ENCODE results near the gene KANSL1L. TPM values are rescaled to one million over a fixed set of nuclear protein-coding genes. Genes with fewer than 3 reads are reported as not detected.

The KANSL1L gene
- total RNA-seq, 1 experiment from 2014 or later: 5.7 TPM

- Histone ChIP-seq H3K4me3 (ENCODE audit: low read depth, low read length) (no peak overlapping the region), H3K9me3 (peaks cover 4% of the 10 kb centered on the region), H3K36me3 (ENCODE audit: control insufficient read depth, insufficient read depth, low read length) (no peaks in the 10 kb centered on the region), H3K27me3 (replicated peaks; ENCODE audit: control insufficient read depth, insufficient read depth, low read length) (no peaks in the 10 kb centered on the region), H3K4me1 (no peaks in the 10 kb centered on the region)
- H3K9me3 Mint-ChIP-seq (ENCODE audit: unreplicated experiment): peaks cover 28% of the 10 kb centered on the region
- H3K4me1 Mint-ChIP-seq (ENCODE audit: low read depth, unreplicated experiment): no peaks in the 10 kb centered on the region
- ChIA-PET POLR2A (no interaction called here), CTCF (no interaction called here)
- TF ChIP-seq CTCF (IDR thresholded peaks at IDR 0.05; ENCODE audit: insufficient read depth in 1 of 2, low read depth in 1 of 2, low read length in 1 of 2, severe bottlenecking in 1 of 2, unreplicated experiment in 1 of 2): no peak
- H3K27ac Mint-ChIP-seq (ENCODE audit: unreplicated experiment): no peak overlapping the region
- H3K4me3 Mint-ChIP-seq (ENCODE audit: unreplicated experiment): no peak overlapping the region
- BruUV-seq (replicated peaks): no TSS peak
- no peak for DNase-seq
- intact Hi-C loops (cut with micrococcal nuclease; ENCODE audit: unreplicated experiment): no loop called here
- H3K27me3 Mint-ChIP-seq (ENCODE audit: insufficient read depth, unreplicated experiment): no peaks in the 10 kb centered on the region
- H3K36me3 Mint-ChIP-seq (ENCODE audit: insufficient read depth, unreplicated experiment): no peaks in the 10 kb centered on the region
Measured at GRCh38 chr2:210054696-210055095, 116.5 kb downstream of the KANSL1L start.

GRCh38 chr2:210050885-210051284 lies 120.3 kb downstream of the KANSL1L start:
- Mint-ChIP-seq H3K27me3 (ENCODE audit: insufficient read depth, unreplicated experiment) (no peaks in the 10 kb centered on the region), H3K4me3 (ENCODE audit: unreplicated experiment) (no peak overlapping the region), H3K36me3 (ENCODE audit: insufficient read depth, unreplicated experiment) (peaks cover 5% of the 10 kb centered on the region), H3K9me3 (ENCODE audit: unreplicated experiment) (peaks cover 18% of the 10 kb centered on the region), H3K27ac (ENCODE audit: unreplicated experiment) (no peak overlapping the region), H3K4me1 (ENCODE audit: low read depth, unreplicated experiment) (no peaks in the 10 kb centered on the region)
- no peak for TF ChIP-seq CTCF (IDR thresholded peaks at IDR 0.05; ENCODE audit: insufficient read depth in 1 of 2, low read depth in 1 of 2, low read length in 1 of 2, severe bottlenecking in 1 of 2, unreplicated experiment in 1 of 2)
- peaks cover 8% of the 10 kb centered on the region for H3K9me3 ChIP-seq
- no peaks in the 10 kb centered on the region for H3K36me3 ChIP-seq (ENCODE audit: control insufficient read depth, insufficient read depth, low read length)
- no peaks in the 10 kb centered on the region for H3K27me3 ChIP-seq (replicated peaks; ENCODE audit: control insufficient read depth, insufficient read depth, low read length)
- peaks cover 7% of the 10 kb centered on the region; the same call in 1 of the 2 replicates for H3K4me1 ChIP-seq
- H3K4me3 ChIP-seq (ENCODE audit: low read depth, low read length): no peak overlapping the region
- intact Hi-C loops (cut with micrococcal nuclease; ENCODE audit: unreplicated experiment): no loop called here
- no TSS peak for BruUV-seq (replicated peaks)
- DNase-seq: no peak
- CTCF ChIA-PET: no interaction called here
- POLR2A ChIA-PET: no interaction called here

DNA sequence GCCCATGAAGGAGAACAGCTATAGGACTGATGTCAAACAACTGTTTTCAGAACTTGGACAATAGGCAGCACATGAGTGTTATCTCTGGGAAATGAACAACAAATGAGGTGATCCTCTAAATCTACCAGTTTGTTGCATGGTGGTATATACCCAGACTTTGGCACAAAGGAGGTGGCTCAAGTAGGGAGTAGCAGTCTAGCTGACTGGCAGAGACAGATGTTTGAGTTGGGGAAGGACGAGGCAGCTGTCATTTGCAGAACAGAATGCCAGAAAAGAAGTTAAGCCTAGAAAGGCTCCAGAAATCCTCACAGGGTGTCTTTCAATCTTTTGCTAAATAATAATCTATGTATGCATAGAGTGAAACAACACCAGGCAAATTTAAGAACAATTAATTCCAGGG lies 121.4 kb downstream of the KANSL1L start:
- no TSS peak for BruUV-seq (replicated peaks)
- H3K4me1 ChIP-seq: peaks cover 7% of the 10 kb centered on the region; the same call in 1 of the 2 replicates
- no peak overlapping the region for H3K4me3 ChIP-seq (ENCODE audit: low read depth, low read length)
- Mint-ChIP-seq H3K36me3 (ENCODE audit: insufficient read depth, unreplicated experiment) (peaks cover 6% of the 10 kb centered on the region), H3K27me3 (ENCODE audit: insufficient read depth, unreplicated experiment) (no peaks in the 10 kb centered on the region), H3K4me1 (ENCODE audit: low read depth, unreplicated experiment) (no peaks in the 10 kb centered on the region), H3K4me3 (ENCODE audit: unreplicated experiment) (no peak overlapping the region), H3K9me3 (ENCODE audit: unreplicated experiment) (peaks cover 8% of the 10 kb centered on the region), H3K27ac (ENCODE audit: unreplicated experiment) (no peak overlapping the region)
- TF ChIP-seq CTCF (IDR thresholded peaks at IDR 0.05; ENCODE audit: insufficient read depth in 1 of 2, low read depth in 1 of 2, low read length in 1 of 2, severe bottlenecking in 1 of 2, unreplicated experiment in 1 of 2): no peak
- H3K36me3 ChIP-seq (ENCODE audit: control insufficient read depth, insufficient read depth, low read length): no peaks in the 10 kb centered on the region
- CTCF ChIA-PET: no interaction called here
- DNase-seq: no peak
- peaks cover 8% of the 10 kb centered on the region for H3K9me3 ChIP-seq
- intact Hi-C loops (cut with micrococcal nuclease; ENCODE audit: unreplicated experiment): no loop called here
- no peaks in the 10 kb centered on the region for H3K27me3 ChIP-seq (replicated peaks; ENCODE audit: control insufficient read depth, insufficient read depth, low read length)
- POLR2A ChIA-PET: no interaction called here
